Measurements from ENCODE around the gene SURF1. TPM values are rescaled to one million over a fixed set of nuclear protein-coding genes. Genes with fewer than 3 reads are reported as not detected.

Gene SURF1
- total RNA-seq, 1 experiment from 2014 or later, result 71.7 TPM

GRCh38 chr9:133387680-133388079 lies 31.4 kb upstream of the SURF1 start:
- no peak overlapping the region for H2AFZ ChIP-seq (ENCODE audit: low read depth, low read length, poor library complexity, severe bottlenecking)
- intact Hi-C loops (cut with micrococcal nuclease), result no loop called here
- no peak for TF ChIP-seq SIN3A (IDR thresholded peaks at IDR 0.05; ENCODE audit: low read depth)
- no peaks in the 10 kb centered on the region for H3K79me2 ChIP-seq (ENCODE audit: insufficient read depth, low read length)
- H3K27me3 ChIP-seq (ENCODE audit: insufficient read depth, low read length), result no peaks in the 10 kb centered on the region
- H3K36me3 ChIP-seq (ENCODE audit: control insufficient read depth in 1 of 2, insufficient read depth in 2 of 2, low read length in 2 of 2), result no peaks in the 10 kb centered on the region
- no peaks in the 10 kb centered on the region for H3K9me2 ChIP-seq (ENCODE audit: insufficient read depth)
- POLR2A ChIA-PET, result no interaction called here
- no peak overlapping the region for H3K4me2 ChIP-seq (ENCODE audit: low read length)
- H3K4me3 ChIP-seq (replicated peaks in 1 of 2; ENCODE audit: low read depth in 1 of 2, low read length in 2 of 2), result no peak overlapping the region
- RAD21 ChIA-PET (ENCODE audit: low non-redundant PET in 1 of 2, low total read pairs in 2 of 2, uncharacterized antibody in 2 of 2, unreplicated experiment in 2 of 2), result no interaction called here
- no peaks in the 10 kb centered on the region for H3K4me1 ChIP-seq (ENCODE audit: control insufficient read depth in 1 of 2, insufficient read depth in 2 of 2, low read length in 2 of 2)
- DNase-seq (ENCODE audit: low read depth, low spot score) (no peak), ATAC-seq (no peak)
- no peaks in the 10 kb centered on the region for H4K20me1 ChIP-seq (ENCODE audit: insufficient read depth)
- CTCF ChIA-PET, result no interaction called here
- H3K9me3 ChIP-seq (ENCODE audit: control insufficient read depth in 1 of 2, insufficient read depth in 1 of 2, low read depth in 1 of 2, low read length in 2 of 2), result peaks cover 0 to 9% of the 10 kb centered on the region in 2 experiments; a peak in 1 of 4 replicates
- H3K27ac ChIP-seq (ENCODE audit: low read depth, low read length), result no peak overlapping the region
- BruUV-seq (replicated peaks), result no TSS peak
- H3K9ac ChIP-seq (ENCODE audit: low read length), result no peak overlapping the region

GRCh38 chr9:133386338-133386737 lies 30.1 kb upstream of the SURF1 start:
- no peak overlapping the region for H3K4me2 ChIP-seq (ENCODE audit: low read length)
- no TSS peak for BruUV-seq (replicated peaks)
- intact Hi-C loops (cut with micrococcal nuclease), result no loop called here
- DNase-seq (ENCODE audit: low read depth, low spot score) (no peak), ATAC-seq (no peak)
- H3K27me3 ChIP-seq (ENCODE audit: insufficient read depth, low read length), result no peaks in the 10 kb centered on the region
- RAD21 ChIA-PET (ENCODE audit: low non-redundant PET in 1 of 2, low total read pairs in 2 of 2, uncharacterized antibody in 2 of 2, unreplicated experiment in 2 of 2), result no interaction called here
- H3K9me3 ChIP-seq (ENCODE audit: control insufficient read depth in 1 of 2, insufficient read depth in 1 of 2, low read depth in 1 of 2, low read length in 2 of 2), result peaks cover 0 to 10% of the 10 kb centered on the region in 2 experiments; a peak in 1 of 4 replicates
- no peak overlapping the region for H3K4me3 ChIP-seq (replicated peaks in 1 of 2; ENCODE audit: low read depth in 1 of 2, low read length in 2 of 2)
- H3K36me3 ChIP-seq (ENCODE audit: control insufficient read depth in 1 of 2, insufficient read depth in 2 of 2, low read length in 2 of 2), result no peaks in the 10 kb centered on the region
- no peaks in the 10 kb centered on the region for H3K4me1 ChIP-seq (ENCODE audit: control insufficient read depth in 1 of 2, insufficient read depth in 2 of 2, low read length in 2 of 2)
- H3K9me2 ChIP-seq (ENCODE audit: insufficient read depth), result no peaks in the 10 kb centered on the region
- CTCF ChIA-PET, result no interaction called here
- H3K27ac ChIP-seq (ENCODE audit: low read depth, low read length), result no peak overlapping the region
- H3K79me2 ChIP-seq (ENCODE audit: insufficient read depth, low read length), result no peaks in the 10 kb centered on the region
- H2AFZ ChIP-seq (ENCODE audit: low read depth, low read length, poor library complexity, severe bottlenecking), result no peak overlapping the region
- POLR2A ChIA-PET, result no interaction called here
- no peaks in the 10 kb centered on the region for H4K20me1 ChIP-seq (ENCODE audit: insufficient read depth)
- no peak overlapping the region for H3K9ac ChIP-seq (ENCODE audit: low read length)
- TF ChIP-seq SP1 (IDR thresholded peaks at IDR 0.05; ENCODE audit: low read depth), result no peak
- TF ChIP-seq REST (IDR thresholded peaks at IDR 0.05; ENCODE audit: low read depth), result no peak
- no peak for TF ChIP-seq EZH2phosphoT487 (IDR thresholded peaks at IDR 0.05; ENCODE audit: borderline replicate concordance)
- TF ChIP-seq CEBPB (IDR thresholded peaks at IDR 0.05; ENCODE audit: low read depth), result no peak
- TF ChIP-seq POLR2A (IDR thresholded peaks at IDR 0.05; ENCODE audit: borderline replicate concordance, extremely low read depth, insufficient read depth, insufficient read length), result no peak
- no peak for TF ChIP-seq CBX3 (IDR thresholded peaks at IDR 0.05; ENCODE audit: low read depth)
- TF ChIP-seq ZNF274 (IDR thresholded peaks at IDR 0.05; ENCODE audit: low read depth, low read length), result no peak
- TF ChIP-seq ELF1 (IDR thresholded peaks at IDR 0.05; ENCODE audit: borderline replicate concordance, low read depth), result no peak
- TF ChIP-seq ATF3 (IDR thresholded peaks at IDR 0.05), result no peak
- TF ChIP-seq JUND (IDR thresholded peaks at IDR 0.05), result no peak
- no peak for TF ChIP-seq FOSL1 (IDR thresholded peaks at IDR 0.05; ENCODE audit: low read depth)
- TF ChIP-seq MAX (IDR thresholded peaks at IDR 0.05), result no peak
- TF ChIP-seq POLR2AphosphoS5 (IDR thresholded peaks at IDR 0.05; ENCODE audit: low read depth, low read length), result no peak
- no peak for TF ChIP-seq SRF (IDR thresholded peaks at IDR 0.05; ENCODE audit: low read depth)
- no peak for TF ChIP-seq EGR1 (IDR thresholded peaks at IDR 0.05; ENCODE audit: low read depth)
- TF ChIP-seq EZH2 (IDR thresholded peaks at IDR 0.05), result no peak
- TF ChIP-seq CTCF (IDR thresholded peaks at IDR 0.05 in 2 of 3, conservative IDR thresholded peaks at IDR 0.05 in 1 of 3; ENCODE audit: borderline replicate concordance in 1 of 3, insufficient read depth in 1 of 3, low read depth in 2 of 3, low read length in 2 of 3), result no peak

Data from HCT116 (cell line).